Jurkat, Clone E6-1 (cell line): ENCODE measurements around the gene ALK.

ENCODE experiments used
- DNase-seq: peaks from one replicate; pipeline ENCODE4 v3.0.0-alpha.2; 2011; ENCODE audit warnings: low read depth, low spot score
- H3K4me3 ChIP-seq: 2 replicates; pipeline ENCODE4 v1.5.1; 2011; ENCODE audit warnings: mild to moderate bottlenecking, low read length, control low read depth, moderate library complexity

Gene ALK

GRCh38 chr2:29202819-29203495 is 718.4 kb downstream of the ALK start:
- no peak for DNase-seq
- no peak overlapping the region for H3K4me3 ChIP-seq

GRCh38 chr2:29201979-29202378 is 719.4 kb downstream of the ALK start:
- H3K4me3 ChIP-seq, result no peak overlapping the region
- no peak for DNase-seq

- H3K4me3 ChIP-seq, result no peak overlapping the region
- DNase-seq, result peak; percentile 64
These were observed 724.3 kb downstream of the ALK start for GRCh38 chr2:29196792-29197788.

GRCh38 chr2:29195796-29196195 is 725.6 kb downstream of the ALK start:
- no peak for DNase-seq
- no peak overlapping the region for H3K4me3 ChIP-seq

- H3K4me3 ChIP-seq, result no peak overlapping the region
- no peak for DNase-seq
These were observed 727.7 kb downstream of the ALK start for GRCh38 chr2:29193681-29194080.

- DNase-seq, result no peak
These were observed 728.3 kb downstream of the ALK start for GRCh38 chr2:29193111-29193510.

GRCh38 chr2:29192526-29192925 is 728.9 kb downstream of the ALK start:
- no peak for DNase-seq
- no peak overlapping the region for H3K4me3 ChIP-seq

More at GRCh38 chr2:29193111-29193510, 728.3 kb downstream of the ALK start:
- no peak overlapping the region for H3K4me3 ChIP-seq

- no peak for DNase-seq
These were observed 729.6 kb downstream of the ALK start for GRCh38 chr2:29191817-29192216.

GRCh38 chr2:29189052-29189451 is 732.3 kb downstream of the ALK start:
- DNase-seq, result peak; percentile 89
- H3K4me3 ChIP-seq, result no peak overlapping the region

More at GRCh38 chr2:29191817-29192216, 729.6 kb downstream of the ALK start:
- no peak overlapping the region for H3K4me3 ChIP-seq

GRCh38 chr2:29187926-29188325 is 733.5 kb downstream of the ALK start:
- no peak for DNase-seq
- H3K4me3 ChIP-seq, result no peak overlapping the region

- DNase-seq, result no peak
These were observed 734.6 kb downstream of the ALK start for GRCh38 chr2:29186817-29187216.

GRCh38 chr2:29184531-29184930 is 736.9 kb downstream of the ALK start:
- no peak overlapping the region for H3K4me3 ChIP-seq
- no peak for DNase-seq

More at GRCh38 chr2:29186817-29187216, 734.6 kb downstream of the ALK start:
- H3K4me3 ChIP-seq, result no peak overlapping the region

- DNase-seq, result no peak
- no peak overlapping the region for H3K4me3 ChIP-seq
These were observed 738.5 kb downstream of the ALK start for GRCh38 chr2:29182920-29183319.

GRCh38 chr2:29182334-29182733 is 739.1 kb downstream of the ALK start:
- no peak overlapping the region for H3K4me3 ChIP-seq
- DNase-seq, result no peak

- H3K4me3 ChIP-seq, result no peak overlapping the region
These were observed 746.0 kb downstream of the ALK start for GRCh38 chr2:29175338-29175737.

GRCh38 chr2:29174937-29175336 is 746.4 kb downstream of the ALK start:
- H3K4me3 ChIP-seq, result no peak overlapping the region
- DNase-seq, result no peak

More at GRCh38 chr2:29175338-29175737, 746.0 kb downstream of the ALK start:
- DNase-seq, result no peak

- DNase-seq, result no peak
- no peak overlapping the region for H3K4me3 ChIP-seq
These were observed 754.9 kb downstream of the ALK start for GRCh38 chr2:29166242-29167039.

- no peak for DNase-seq
- no peak overlapping the region for H3K4me3 ChIP-seq
These were observed 755.8 kb downstream of the ALK start for GRCh38 chr2:29165362-29166241.
